GM18951 (cell line): Measurements from ENCODE around the gene SLC41A3.
"Not testable (repeated sequence)": the region's sequence is repeated elsewhere in the genome, so short reads cannot be mapped to it uniquely, and the experiment has no call there.

Experiments used
- POLR2A ChIP-seq: IDR thresholded peaks from 4 replicates; pipeline ENCODE4 v1.6.1; 2011; ENCODE audit warnings: mild to moderate bottlenecking; ENCODE audit not compliant: insufficient read length, insufficient read depth; ENCODE audit errors: extremely low read depth
- in situ Hi-C: fragments of 300-500 bp; cut with MboI; formaldehyde crosslinking; loops from one replicate; pipeline ENCODE4 v1.12.0; 2022; ENCODE audit warnings: low sequenced_read_pairs, mixed read lengths, inconsistent platforms; ENCODE audit not compliant: unreplicated experiment

SLC41A3 gene

GRCh38 chr3:126054870-126055269, 29.1 kb downstream of the SLC41A3 start:
- TF ChIP-seq POLR2A = no peak
- in situ Hi-C loops = no loop called here

DNA sequence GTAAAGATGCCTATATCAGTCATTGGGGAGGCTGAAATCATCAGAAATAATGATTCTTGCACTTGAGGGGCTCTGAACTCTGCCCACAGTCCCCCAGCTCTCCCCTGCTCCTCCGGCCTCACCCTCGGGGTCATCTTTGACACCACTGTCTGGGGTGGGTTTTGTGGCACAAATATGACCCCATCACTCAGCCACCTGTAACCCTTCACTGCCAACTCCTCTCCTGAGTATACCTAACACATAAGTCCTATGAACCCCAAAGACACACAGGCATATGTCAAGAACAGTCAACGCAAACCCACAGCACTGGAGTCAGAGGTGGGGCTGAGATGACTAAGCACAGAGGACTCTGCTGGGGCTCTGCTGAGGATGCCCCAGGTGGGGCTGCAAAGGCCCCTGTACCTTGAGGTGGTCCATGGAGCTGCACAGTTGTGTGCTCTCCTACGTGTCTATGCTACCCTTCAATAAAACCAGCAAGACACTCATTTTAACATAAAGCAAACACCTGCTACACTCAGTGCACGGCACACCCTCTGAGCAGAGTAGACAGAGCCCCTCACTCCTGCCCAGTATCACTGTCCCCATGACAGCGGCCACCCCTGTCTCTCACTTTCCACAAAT, 29.9 kb downstream of the SLC41A3 start:
- TF ChIP-seq POLR2A = no peak
- in situ Hi-C loops = no loop called here

DNA sequence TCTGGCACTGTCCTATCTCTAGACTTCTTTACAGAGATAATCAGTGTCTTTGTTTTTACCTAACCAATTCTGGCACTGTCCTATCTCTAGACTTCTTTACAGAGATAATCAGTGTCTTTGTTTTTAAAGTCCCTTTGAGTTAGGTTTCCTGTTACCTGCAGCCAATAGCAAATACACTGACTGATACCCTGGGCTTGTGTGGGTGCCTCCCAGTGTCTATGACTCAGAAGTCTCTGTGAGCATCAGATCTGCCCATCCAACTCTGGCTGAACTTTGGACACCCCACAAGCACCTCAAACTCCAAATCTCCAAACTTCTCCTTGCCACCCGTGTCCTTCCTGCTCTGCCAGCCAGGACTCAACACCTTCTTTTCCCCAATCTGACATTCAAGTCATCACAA, 30.4 kb downstream of the SLC41A3 start:
- in situ Hi-C loops = no loop called here
- no peak for TF ChIP-seq POLR2A

GRCh38 chr3:126052196-126053058, 31.5 kb downstream of the SLC41A3 start:
- TF ChIP-seq POLR2A = no peak
- in situ Hi-C loops = no loop called here

DNA sequence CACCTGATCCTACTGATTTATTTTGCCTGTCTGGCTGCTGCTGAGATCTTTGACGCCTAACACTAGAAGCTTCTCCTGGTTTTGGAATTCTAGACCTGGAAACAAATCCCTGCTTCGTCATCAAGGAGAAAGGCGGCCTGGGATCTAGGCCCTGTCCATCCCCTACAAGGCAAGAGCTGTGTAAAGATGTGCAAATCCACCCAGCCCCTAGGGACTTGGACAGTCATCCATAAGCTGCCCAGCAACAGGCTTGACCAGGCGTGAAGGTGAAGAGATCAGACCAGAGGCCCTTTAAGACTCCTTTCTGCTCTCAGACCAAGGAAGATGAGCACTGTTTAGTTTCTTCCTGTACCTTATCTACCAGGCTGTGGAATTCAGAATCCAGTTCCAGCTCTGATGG, 32.2 kb downstream of the SLC41A3 start:
- in situ Hi-C loops = no loop called here
- no peak for TF ChIP-seq POLR2A

GRCh38 chr3:126051234-126051633, 32.7 kb downstream of the SLC41A3 start:
- TF ChIP-seq POLR2A = no peak
- in situ Hi-C loops = no loop called here

DNA sequence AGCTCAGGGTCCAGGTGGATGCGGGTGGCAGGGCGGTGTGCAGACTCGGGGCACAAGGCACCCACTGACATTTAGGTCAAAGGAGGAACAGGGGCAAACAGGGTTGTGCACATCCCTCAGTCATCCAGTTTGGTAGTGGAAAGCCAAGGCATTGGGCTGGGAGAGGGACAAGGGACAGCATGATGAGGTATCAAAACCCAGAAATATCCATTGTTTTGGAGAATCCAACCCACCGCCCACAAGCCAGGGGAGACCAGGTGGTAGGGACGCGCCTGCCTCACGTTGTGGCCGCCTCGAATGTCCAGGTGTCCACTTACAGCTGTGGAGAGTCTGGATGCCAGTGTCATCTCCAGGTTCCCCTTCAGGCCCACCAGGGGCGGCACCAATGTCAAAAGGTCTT, 33.3 kb downstream of the SLC41A3 start:
- in situ Hi-C loops = no loop called here
- no peak for TF ChIP-seq POLR2A

DNA sequence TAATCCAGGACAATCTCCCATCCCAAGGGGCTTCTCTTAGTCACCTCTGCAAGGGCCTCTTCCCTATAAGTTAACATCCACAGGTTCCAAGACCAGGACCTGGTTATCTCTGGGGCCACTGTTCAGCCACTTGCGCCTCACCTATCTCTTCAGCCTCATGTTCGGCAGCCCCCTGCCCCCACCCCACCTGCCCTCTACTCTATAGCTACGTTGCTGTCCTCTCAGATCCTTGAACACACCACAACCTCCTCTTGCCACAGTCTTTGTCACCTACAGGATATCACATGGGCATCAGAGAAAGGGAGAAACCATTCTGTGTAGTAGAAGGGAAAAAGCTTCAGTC, 33.9 kb downstream of the SLC41A3 start:
- TF ChIP-seq POLR2A = no peak
- in situ Hi-C loops = no loop called here

GRCh38 chr3:126049289-126050049, 34.5 kb downstream of the SLC41A3 start:
- in situ Hi-C loops = no loop called here

DNA sequence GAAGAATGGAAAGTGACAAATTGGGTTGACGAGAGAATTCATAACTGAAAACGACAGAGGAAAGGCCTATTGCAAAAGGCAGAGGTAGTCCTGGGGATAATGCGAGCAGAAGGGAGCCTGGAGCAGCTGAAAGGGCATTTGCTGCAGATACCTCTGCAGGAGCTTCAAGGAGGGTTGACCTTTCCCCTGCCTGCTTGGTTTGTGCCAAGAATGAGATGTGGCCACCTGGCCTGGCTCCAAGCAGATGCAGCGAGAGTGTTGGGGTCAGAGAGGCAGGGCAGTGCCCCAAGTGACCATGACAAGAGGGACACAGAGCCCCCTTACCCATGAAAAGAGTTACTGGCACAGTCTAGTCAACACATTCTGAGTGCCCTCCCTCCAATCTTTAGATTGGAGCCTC, 43.5 kb downstream of the SLC41A3 start:
- in situ Hi-C loops = no loop called here
- no peak for TF ChIP-seq POLR2A

More at GRCh38 chr3:126049289-126050049, 34.5 kb downstream of the SLC41A3 start:
- TF ChIP-seq POLR2A = no peak

DNA sequence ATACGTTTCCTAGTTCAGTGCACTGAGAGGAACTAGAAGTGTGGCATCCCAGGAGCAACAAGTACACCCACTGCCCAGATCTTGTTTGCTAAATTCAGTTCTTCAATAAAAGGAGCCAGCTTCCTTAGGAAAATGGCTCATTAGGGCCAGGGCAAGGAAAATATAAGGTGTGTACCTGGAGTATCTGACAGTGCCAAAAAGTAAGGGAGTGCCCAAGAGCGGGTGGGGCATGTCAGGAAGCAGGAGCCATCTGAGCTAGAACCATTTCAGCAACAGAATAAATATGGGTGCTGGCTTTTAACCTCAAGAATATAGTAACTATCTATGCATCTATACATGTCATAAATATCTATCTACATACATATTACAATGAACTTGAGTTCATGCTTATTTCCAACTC, 44.1 kb downstream of the SLC41A3 start:
- TF ChIP-seq POLR2A = no peak
- in situ Hi-C loops = no loop called here

GRCh38 chr3:126038791-126039190, 45.1 kb downstream of the SLC41A3 start:
- in situ Hi-C loops = not testable (repeated sequence)

DNA sequence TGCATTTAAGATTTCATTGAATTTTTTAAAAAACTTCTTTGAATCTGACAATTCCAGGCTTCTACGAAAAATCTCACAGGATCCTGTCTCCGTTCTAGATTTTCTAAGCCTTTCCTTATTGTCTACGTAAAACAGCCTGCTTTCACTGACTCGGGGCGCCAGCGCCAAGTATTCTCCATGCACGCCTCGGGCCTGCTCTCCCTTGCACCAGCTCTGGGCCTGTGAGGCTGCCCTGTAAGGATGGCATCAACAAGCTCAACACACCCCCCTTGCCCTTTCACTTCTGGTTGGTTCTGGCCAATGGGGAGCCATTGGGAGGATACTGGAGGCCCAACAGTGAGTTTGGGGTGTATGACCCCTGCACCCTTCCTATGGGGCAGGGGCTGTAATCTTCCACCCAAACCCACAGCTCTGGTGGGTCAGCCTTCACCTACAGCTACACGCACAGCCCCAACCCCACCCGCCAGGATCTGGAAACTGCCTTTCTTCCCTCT, 47.8 kb downstream of the SLC41A3 start:
- TF ChIP-seq POLR2A = no peak
- in situ Hi-C loops = no loop called here
